Activated naive CD8-positive, alpha-beta T cell treated with anti-CD3 and anti-CD28 coated beads, Interleukin-2, amount 10 ng/mL, durations not matched to agents 7 days and 5 days (primary cell): ENCODE measurements around the gene MTCL1. TPM values are rescaled to one million over a fixed set of nuclear protein-coding genes. Genes with fewer than 3 reads are reported as not detected.

ENCODE experiments used
- ATAC-seq: fragments of 150-1000 bp; cut with Tn5 transposase; one replicate; pipeline ENCODE4 v1.10.0; 2021; ENCODE audit warnings: low read depth, moderate library complexity
- POLR2A ChIA-PET: fragments of 350-600 bp; sonication (Branson Sonifier 250); formaldehyde crosslinking; loops from one replicate; lab custom pipeline; 2021; ENCODE audit warnings: antibody characterized with exemption; lab: Charles Lee
- DNase-seq: peaks from one replicate; pipeline ENCODE4 v3.0.0; 2021
- H3K27ac Mint-ChIP-seq: one replicate; pipeline ENCODE4 v1.8.0; 2022; ENCODE audit warnings: mild to moderate bottlenecking, mixed read lengths
- H3K27me3 Mint-ChIP-seq: one replicate; pipeline ENCODE4 v1.8.0; 2022; ENCODE audit warnings: mild to moderate bottlenecking, moderate library complexity, mixed read lengths
- H3K36me3 Mint-ChIP-seq: one replicate; pipeline ENCODE4 v1.8.0; 2021; ENCODE audit warnings: mild to moderate bottlenecking, mixed read lengths
- H3K4me1 Mint-ChIP-seq: one replicate; pipeline ENCODE4 v1.8.0; 2021; ENCODE audit warnings: mixed read lengths
- H3K4me3 Mint-ChIP-seq: one replicate; pipeline ENCODE4 v1.8.0; 2022; ENCODE audit warnings: mild to moderate bottlenecking, moderate library complexity, mixed read lengths
- H3K9me3 Mint-ChIP-seq: one replicate; pipeline ENCODE4 v1.8.0; 2021; ENCODE audit warnings: mixed read lengths
- total RNA-seq, 2 experiments: library from RNA; stranded (reverse); gene quantifications; one replicate each; pipeline ENCODE4 v1.2.3, GENCODE V29; 2021

MTCL1 gene
- total RNA-seq, 2 experiments from 2014 or later: 0.43 to 0.69 TPM

- H3K27me3 Mint-ChIP-seq: peaks cover 9% of the 10 kb centered on the region
- POLR2A ChIA-PET: no interaction called here
These were observed 61.4 kb downstream of the MTCL1 start for GRCh38 chr18:8766559-8767293.

GRCh38 chr18:8767340-8767739 is 62.0 kb downstream of the MTCL1 start:
- Mint-ChIP-seq H3K4me1 (no peaks in the 10 kb centered on the region), H3K4me3 (no peak overlapping the region), H3K27me3 (peaks cover 7% of the 10 kb centered on the region), H3K9me3 (peaks cover 5% of the 10 kb centered on the region), H3K27ac (no peak overlapping the region), H3K36me3 (no peaks in the 10 kb centered on the region)
- POLR2A ChIA-PET: no interaction called here
- DNase-seq (no peak), ATAC-seq (no peak)

More at GRCh38 chr18:8766559-8767293, 61.4 kb downstream of the MTCL1 start:
- Mint-ChIP-seq H3K36me3 (no peaks in the 10 kb centered on the region), H3K4me1 (no peaks in the 10 kb centered on the region), H3K4me3 (no peak overlapping the region), H3K9me3 (peaks cover 6% of the 10 kb centered on the region), H3K27ac (no peak overlapping the region)
- ATAC-seq (no peak), DNase-seq (no peak)

- Mint-ChIP-seq H3K4me3 (no peak overlapping the region), H3K27ac (no peak overlapping the region), H3K36me3 (no peaks in the 10 kb centered on the region), H3K9me3 (no peaks in the 10 kb centered on the region), H3K27me3 (peaks cover 8% of the 10 kb centered on the region), H3K4me1 (no peaks in the 10 kb centered on the region)
- POLR2A ChIA-PET: no interaction called here
- ATAC-seq (no peak), DNase-seq (no peak)
These were observed 64.2 kb downstream of the MTCL1 start for GRCh38 chr18:8769509-8770095.

GRCh38 chr18:8770657-8771056 is 65.3 kb downstream of the MTCL1 start:
- POLR2A ChIA-PET: no interaction called here
- Mint-ChIP-seq H3K4me1 (no peaks in the 10 kb centered on the region), H3K27me3 (peaks cover 8% of the 10 kb centered on the region), H3K36me3 (no peaks in the 10 kb centered on the region), H3K9me3 (no peaks in the 10 kb centered on the region), H3K27ac (no peak overlapping the region), H3K4me3 (no peak overlapping the region)
- ATAC-seq (no peak), DNase-seq (no peak)

- Mint-ChIP-seq H3K9me3 (no peaks in the 10 kb centered on the region), H3K27me3 (peaks cover 8% of the 10 kb centered on the region), H3K36me3 (no peaks in the 10 kb centered on the region), H3K4me3 (no peak overlapping the region), H3K4me1 (no peaks in the 10 kb centered on the region), H3K27ac (no peak overlapping the region)
- POLR2A ChIA-PET: no interaction called here
- ATAC-seq (no peak), DNase-seq (no peak)
These were observed 66.6 kb downstream of the MTCL1 start for GRCh38 chr18:8771930-8772329.

- ATAC-seq (no peak), DNase-seq (no peak)
- POLR2A ChIA-PET: no interaction called here
- H3K4me3 Mint-ChIP-seq: no peak overlapping the region
- H3K4me1 Mint-ChIP-seq: no peaks in the 10 kb centered on the region
- H3K36me3 Mint-ChIP-seq: no peaks in the 10 kb centered on the region
- H3K27ac Mint-ChIP-seq: no peak overlapping the region
- H3K27me3 Mint-ChIP-seq: peaks cover 12% of the 10 kb centered on the region
- H3K9me3 Mint-ChIP-seq: no peaks in the 10 kb centered on the region
These were observed 68.6 kb downstream of the MTCL1 start for GRCh38 chr18:8773980-8774379.

- peaks cover 6% of the 10 kb centered on the region for H3K27me3 Mint-ChIP-seq
- POLR2A ChIA-PET: no interaction called here
- H3K27ac Mint-ChIP-seq: no peak overlapping the region
- no peaks in the 10 kb centered on the region for H3K4me1 Mint-ChIP-seq
- no peak overlapping the region for H3K4me3 Mint-ChIP-seq
- no peaks in the 10 kb centered on the region for H3K9me3 Mint-ChIP-seq
- no peak for DNase-seq
- H3K36me3 Mint-ChIP-seq: no peaks in the 10 kb centered on the region
- no peak for ATAC-seq
These were observed 70.9 kb downstream of the MTCL1 start for GRCh38 chr18:8776013-8776943.

- H3K27me3 Mint-ChIP-seq: peaks cover 6% of the 10 kb centered on the region
- ATAC-seq (no peak), DNase-seq (no peak)
- no peaks in the 10 kb centered on the region for H3K9me3 Mint-ChIP-seq
- H3K27ac Mint-ChIP-seq: no peak overlapping the region
- POLR2A ChIA-PET: no interaction called here
- H3K36me3 Mint-ChIP-seq: no peaks in the 10 kb centered on the region
- no peak overlapping the region for H3K4me3 Mint-ChIP-seq
- no peaks in the 10 kb centered on the region for H3K4me1 Mint-ChIP-seq
These were observed 72.5 kb downstream of the MTCL1 start for GRCh38 chr18:8777846-8778245.

- H3K4me1 Mint-ChIP-seq: no peaks in the 10 kb centered on the region
These were observed 73.0 kb downstream of the MTCL1 start for GRCh38 chr18:8778386-8778785.

GRCh38 chr18:8778824-8779223 is 73.5 kb downstream of the MTCL1 start:
- H3K9me3 Mint-ChIP-seq: no peaks in the 10 kb centered on the region
- no peaks in the 10 kb centered on the region for H3K36me3 Mint-ChIP-seq
- no peak overlapping the region for H3K4me3 Mint-ChIP-seq
- H3K27me3 Mint-ChIP-seq: peaks cover 6% of the 10 kb centered on the region
- DNase-seq (no peak), ATAC-seq (no peak)
- POLR2A ChIA-PET: no interaction called here
- H3K27ac Mint-ChIP-seq: no peak overlapping the region
- H3K4me1 Mint-ChIP-seq: no peaks in the 10 kb centered on the region

More at GRCh38 chr18:8778386-8778785, 73.0 kb downstream of the MTCL1 start:
- Mint-ChIP-seq H3K9me3 (no peaks in the 10 kb centered on the region), H3K36me3 (no peaks in the 10 kb centered on the region), H3K27ac (no peak overlapping the region), H3K27me3 (peaks cover 6% of the 10 kb centered on the region), H3K4me3 (no peak overlapping the region)
- POLR2A ChIA-PET: no interaction called here
- DNase-seq (no peak), ATAC-seq (no peak)

- no peak for DNase-seq
- H3K27ac Mint-ChIP-seq: no peak overlapping the region
- ATAC-seq: no peak
- no peak overlapping the region for H3K4me3 Mint-ChIP-seq
- POLR2A ChIA-PET: no interaction called here
- no peaks in the 10 kb centered on the region for H3K4me1 Mint-ChIP-seq
- H3K27me3 Mint-ChIP-seq: peaks cover 6% of the 10 kb centered on the region
- H3K9me3 Mint-ChIP-seq: no peaks in the 10 kb centered on the region
- H3K36me3 Mint-ChIP-seq: no peaks in the 10 kb centered on the region
These were observed 73.9 kb downstream of the MTCL1 start for GRCh38 chr18:8779251-8779650.

GRCh38 chr18:8780227-8780626 is 74.9 kb downstream of the MTCL1 start:
- no peak for DNase-seq
- POLR2A ChIA-PET: no interaction called here
- no peaks in the 10 kb centered on the region for H3K36me3 Mint-ChIP-seq
- H3K4me1 Mint-ChIP-seq: no peaks in the 10 kb centered on the region
- no peak overlapping the region for H3K4me3 Mint-ChIP-seq
- no peaks in the 10 kb centered on the region for H3K9me3 Mint-ChIP-seq
- H3K27me3 Mint-ChIP-seq: peaks cover 3% of the 10 kb centered on the region
- no peak overlapping the region for H3K27ac Mint-ChIP-seq
- no peak for ATAC-seq

GRCh38 chr18:8781671-8782070 is 76.3 kb downstream of the MTCL1 start:
- Mint-ChIP-seq H3K27ac (no peak overlapping the region), H3K36me3 (no peaks in the 10 kb centered on the region), H3K4me3 (no peak overlapping the region), H3K27me3 (peaks cover 3% of the 10 kb centered on the region), H3K4me1 (peaks cover 3% of the 10 kb centered on the region), H3K9me3 (no peaks in the 10 kb centered on the region)
- no peak for ATAC-seq
- DNase-seq: no peak
- POLR2A ChIA-PET: no interaction called here
